ENCODE data around the gene PLCG1.
"Not testable (repeated sequence)": the region's sequence is repeated elsewhere in the genome, so short reads cannot be mapped to it uniquely, and the experiment has no call there.

The PLCG1 gene

GRCh38 chr20:41125530-41126457 is 11.5 kb upstream of the PLCG1 start:
- no peak for FAIRE-seq

- no peak for FAIRE-seq
Observed at GRCh38 chr20:41126719-41127118, 10.6 kb upstream of the PLCG1 start.

GRCh38 chr20:41128317-41128716 is 9.0 kb upstream of the PLCG1 start:
- FAIRE-seq, result not testable (repeated sequence)

- FAIRE-seq, result no peak
Observed at GRCh38 chr20:41131594-41132387, 5.6 kb upstream of the PLCG1 start.

- FAIRE-seq, result not testable (repeated sequence)
Observed at GRCh38 chr20:41132388-41132775, 5.0 kb upstream of the PLCG1 start.

- FAIRE-seq, result no peak
Observed at GRCh38 chr20:41133709-41134361, 3.5 kb upstream of the PLCG1 start.

GRCh38 chr20:41134362-41135186 is 2.8 kb upstream of the PLCG1 start:
- no peak for FAIRE-seq

GRCh38 chr20:41135187-41135887 is 2.0 kb upstream of the PLCG1 start:
- FAIRE-seq, result no peak

- no peak for FAIRE-seq
Observed at GRCh38 chr20:41135888-41136679, 1.3 kb upstream of the PLCG1 start.

- no peak for FAIRE-seq
Observed at GRCh38 chr20:41137614-41138474, 501 bp downstream of the PLCG1 start.

- no peak for FAIRE-seq
Observed at GRCh38 chr20:41138475-41139226, 1.3 kb downstream of the PLCG1 start.

- no peak for FAIRE-seq
Observed at GRCh38 chr20:41139227-41140093, 2.1 kb downstream of the PLCG1 start.

- no peak for FAIRE-seq
Observed at GRCh38 chr20:41140226-41141133, 3.1 kb downstream of the PLCG1 start.

GRCh38 chr20:41141153-41141815 is 3.9 kb downstream of the PLCG1 start:
- no peak for FAIRE-seq

GRCh38 chr20:41142245-41142644 is 4.9 kb downstream of the PLCG1 start:
- no peak for FAIRE-seq

GRCh38 chr20:41142919-41143318 is 5.6 kb downstream of the PLCG1 start:
- no peak for FAIRE-seq

Data from endometrium (tissue), 2 donors.